ENCODE data around the gene OSBP.

OSBP gene

GRCh38 chr11:59601788-59602187 is 13.8 kb downstream of the OSBP start:
- no peak for DNase-seq

GRCh38 chr11:59600636-59601035 is 14.9 kb downstream of the OSBP start:
- no peak for DNase-seq

- DNase-seq = no peak
Observed at GRCh38 chr11:59600234-59600633, 15.3 kb downstream of the OSBP start.

- DNase-seq = no peak
Observed at GRCh38 chr11:59598961-59599360, 16.6 kb downstream of the OSBP start.

GRCh38 chr11:59584294-59584693 is 31.3 kb downstream of the OSBP start:
- no peak for DNase-seq

- DNase-seq = no peak
Observed at GRCh38 chr11:59582006-59582405, 33.6 kb downstream of the OSBP start.

GRCh38 chr11:59578369-59578768 is 37.2 kb downstream of the OSBP start:
- no peak for DNase-seq

GRCh38 chr11:59575505-59575904 is 40.1 kb downstream of the OSBP start:
- no peak for DNase-seq

- no peak for DNase-seq
Observed at GRCh38 chr11:59574932-59575502, 40.6 kb downstream of the OSBP start.

GRCh38 chr11:59574467-59574866 is 41.1 kb downstream of the OSBP start:
- no peak for DNase-seq

- DNase-seq = no peak
Observed at GRCh38 chr11:59573216-59573615, 42.4 kb downstream of the OSBP start.

- DNase-seq = no peak
Observed at GRCh38 chr11:59572091-59572490, 43.5 kb downstream of the OSBP start.

GRCh38 chr11:59562292-59562691 is 53.3 kb downstream of the OSBP start:
- DNase-seq = no peak

- peak; percentile 30 for DNase-seq
Observed at GRCh38 chr11:59560702-59561473, 54.7 kb downstream of the OSBP start.

GRCh38 chr11:59560290-59560701 is 55.3 kb downstream of the OSBP start:
- DNase-seq = no peak

- DNase-seq = no peak
Observed at GRCh38 chr11:59559886-59560285, 55.7 kb downstream of the OSBP start.

GRCh38 chr11:59558270-59558643 is 57.3 kb downstream of the OSBP start:
- no peak for DNase-seq

- DNase-seq = no peak
Observed at GRCh38 chr11:59556917-59557348, 58.6 kb downstream of the OSBP start.

- no peak for DNase-seq
Observed at GRCh38 chr11:59556115-59556916, 59.3 kb downstream of the OSBP start.

- no peak for DNase-seq
Observed at GRCh38 chr11:59555601-59556114, 59.9 kb downstream of the OSBP start.

- no peak for DNase-seq
Observed at GRCh38 chr11:59553323-59553722, 62.3 kb downstream of the OSBP start.

GRCh38 chr11:59552844-59553243 is 62.7 kb downstream of the OSBP start:
- DNase-seq = no peak

GRCh38 chr11:59551659-59552521 is 63.7 kb downstream of the OSBP start:
- DNase-seq = no peak

Data from cortex of kidney (tissue), 1 donor.